CD4-positive, CD25-positive, alpha-beta regulatory T cell (primary cell): ENCODE measurements around the gene DHX35. TPM values are rescaled to one million over a fixed set of nuclear protein-coding genes. Genes with fewer than 3 reads are reported as not detected.

Experiments used
- ATAC-seq, 2 donors: fragments of 150-1000 bp; cut with Tn5 transposase; one replicate each; pipeline ENCODE4 v1.10.0; 2021; ENCODE audit warnings: low read depth in 2 of 2, moderate number of reproducible peaks in 2 of 2, moderate library complexity in 1 of 2
- DNase-seq, 3 donors: peaks; one replicate each; pipeline versions ENCODE4 v3.0.0 to v3.0.0-alpha.2; 2012 to 2022; ENCODE audit warnings: mixed read lengths in 1 of 3
- H3K27ac ChIP-seq: one replicate; pipeline ENCODE4 v1.7.0; 2013; ENCODE audit warnings: mild to moderate bottlenecking, low read length; ENCODE audit not compliant: insufficient read depth, poor library complexity, severe bottlenecking
- H3K27me3 ChIP-seq: one replicate; pipeline ENCODE4 v1.7.0; 2013; ENCODE audit warnings: low read length; ENCODE audit not compliant: control insufficient read depth, insufficient read depth
- H3K36me3 ChIP-seq: one replicate; pipeline ENCODE4 v1.7.0; 2013; ENCODE audit warnings: mild to moderate bottlenecking, low read length, moderate library complexity; ENCODE audit not compliant: control insufficient read depth, insufficient read depth
- H3K4me1 ChIP-seq: 2 replicates; pipeline ENCODE4 v1.7.0; 2013; ENCODE audit warnings: mild to moderate bottlenecking, low read length; ENCODE audit not compliant: insufficient read depth, control insufficient read depth, poor library complexity, severe bottlenecking
- H3K4me3 ChIP-seq: one replicate; pipeline ENCODE4 v1.7.0; 2013; ENCODE audit warnings: low read depth, mild to moderate bottlenecking, low read length, moderate library complexity
- H3K9me3 ChIP-seq, 2 experiments: 1 replicate in 1 of 2; 2 replicates in 1 of 2; pipeline ENCODE4 v1.7.0; 2013; ENCODE audit warnings: low read length in 2 of 2, mild to moderate bottlenecking in 1 of 2, moderate library complexity in 1 of 2; ENCODE audit not compliant: control insufficient read depth in 2 of 2
- H3K27ac Mint-ChIP-seq, 3 donors: one replicate each; pipeline ENCODE4 v1.8.0; 2020 to 2022; ENCODE audit warnings: mild to moderate bottlenecking in 3 of 3, mixed read lengths in 3 of 3, moderate library complexity in 2 of 3
- H3K27me3 Mint-ChIP-seq: one replicate; pipeline ENCODE4 v1.8.0; 2022; ENCODE audit warnings: mild to moderate bottlenecking, mixed read lengths
- H3K36me3 Mint-ChIP-seq: one replicate; pipeline ENCODE4 v1.8.0; 2020; ENCODE audit warnings: mixed read lengths
- H3K4me1 Mint-ChIP-seq, 4 donors: one replicate each; pipeline ENCODE4 v1.8.0; 2020 to 2022; ENCODE audit warnings: mixed read lengths in 4 of 4, mild to moderate bottlenecking in 1 of 4
- H3K4me3 Mint-ChIP-seq, 4 donors: one replicate each; pipeline ENCODE4 v1.8.0; 2020 to 2022; ENCODE audit warnings: mild to moderate bottlenecking in 4 of 4, mixed read lengths in 4 of 4, moderate library complexity in 3 of 4
- H3K9me3 Mint-ChIP-seq, 7 donors: one replicate each; pipeline ENCODE4 v1.8.0; 2020 to 2022; ENCODE audit warnings: mixed read lengths in 7 of 7, mild to moderate bottlenecking in 3 of 7, moderate library complexity in 2 of 7
- polyA plus RNA-seq, 4 donors: library from polyadenylated mRNA; unstranded; fragments of 300-500 nt; fragmentation: Illumina TruSeq; gene quantifications; one replicate each; pipeline ENCODE4 v1.2.3, GENCODE V29; 2021
- total RNA-seq: library from RNA; stranded (reverse); gene quantifications from one replicate; pipeline ENCODE4 v1.2.3, GENCODE V29; 2022

The DHX35 gene
- total and polyA plus RNA-seq, 5 donors from 2014 or later, result 4.0 to 12.4 (median 5.7) TPM

- Histone ChIP-seq H3K4me3 (no peak overlapping the region), H3K36me3 (no peaks in the 10 kb centered on the region), H3K4me1 (peaks cover 7% of the 10 kb centered on the region), H3K27me3 (no peaks in the 10 kb centered on the region), H3K27ac (no peak overlapping the region), H3K9me3 (no peaks in the 10 kb centered on the region)
- H3K27me3 Mint-ChIP-seq, result no peaks in the 10 kb centered on the region
- ATAC-seq (no peak), DNase-seq (no peak)
- no peak overlapping the region for H3K27ac Mint-ChIP-seq
- peaks cover 5 to 14% (median 10%) of the 10 kb centered on the region in 4 donors for H3K4me1 Mint-ChIP-seq
- peaks cover 0 to 2% (median 0%) of the 10 kb centered on the region in 7 donors for H3K9me3 Mint-ChIP-seq
- peaks cover 3% of the 10 kb centered on the region for H3K36me3 Mint-ChIP-seq
- no peak overlapping the region for H3K4me3 Mint-ChIP-seq
These were observed 27.6 kb upstream of the DHX35 start for GRCh38 chr20:38934530-38934929.

- ATAC-seq (no peak), DNase-seq (no peak)
- Mint-ChIP-seq H3K9me3 (peaks cover 0 to 2% (median 0%) of the 10 kb centered on the region in 7 donors), H3K36me3 (peaks cover 3% of the 10 kb centered on the region), H3K4me1 (peaks cover 0 to 7% (median 3%) of the 10 kb centered on the region in 4 donors), H3K4me3 (no peak overlapping the region), H3K27ac (peak overlapping the region in 1 of 3 donors; percentile 16), H3K27me3 (no peaks in the 10 kb centered on the region)
- Histone ChIP-seq H3K4me3 (no peak overlapping the region), H3K4me1 (no peaks in the 10 kb centered on the region), H3K36me3 (no peaks in the 10 kb centered on the region), H3K27me3 (no peaks in the 10 kb centered on the region), H3K27ac (no peak overlapping the region), H3K9me3 (no peaks in the 10 kb centered on the region)
These were observed 26.9 kb upstream of the DHX35 start for GRCh38 chr20:38935285-38935684.

GRCh38 chr20:38935967-38936407, 26.2 kb upstream of the DHX35 start:
- Histone ChIP-seq H3K27ac (no peak overlapping the region), H3K36me3 (no peaks in the 10 kb centered on the region), H3K9me3 (no peaks in the 10 kb centered on the region), H3K27me3 (no peaks in the 10 kb centered on the region), H3K4me3 (no peak overlapping the region), H3K4me1 (no peaks in the 10 kb centered on the region)
- Mint-ChIP-seq H3K4me1 (peaks cover 0 to 6% (median 2%) of the 10 kb centered on the region in 4 donors), H3K4me3 (no peak overlapping the region), H3K27ac (peak overlapping the region in 1 of 3 donors; percentile 16), H3K9me3 (peaks cover 0 to 2% (median 0%) of the 10 kb centered on the region in 7 donors), H3K27me3 (no peaks in the 10 kb centered on the region), H3K36me3 (peaks cover 3% of the 10 kb centered on the region)
- ATAC-seq (no peak), DNase-seq (no peak)

- Histone ChIP-seq H3K4me3 (no peak overlapping the region), H3K27me3 (no peaks in the 10 kb centered on the region), H3K27ac (no peak overlapping the region), H3K4me1 (no peaks in the 10 kb centered on the region), H3K36me3 (no peaks in the 10 kb centered on the region), H3K9me3 (no peaks in the 10 kb centered on the region)
- Mint-ChIP-seq H3K4me1 (peaks cover 0 to 6% (median 2%) of the 10 kb centered on the region in 4 donors), H3K36me3 (peaks cover 3% of the 10 kb centered on the region), H3K4me3 (no peak overlapping the region), H3K27me3 (no peaks in the 10 kb centered on the region), H3K9me3 (peaks cover 0 to 2% (median 0%) of the 10 kb centered on the region in 7 donors), H3K27ac (no peak overlapping the region)
- no peak for DNase-seq
- no peak for ATAC-seq
These were observed 25.1 kb upstream of the DHX35 start for GRCh38 chr20:38937000-38937399.

GRCh38 chr20:38937978-38938473, 24.1 kb upstream of the DHX35 start:
- no peaks in the 10 kb centered on the region for H3K9me3 ChIP-seq
- H3K4me1 ChIP-seq, result no peaks in the 10 kb centered on the region
- Mint-ChIP-seq H3K4me3 (no peak overlapping the region), H3K27me3 (no peaks in the 10 kb centered on the region), H3K9me3 (peaks cover 0 to 2% (median 0%) of the 10 kb centered on the region in 7 donors), H3K27ac (no peak overlapping the region), H3K36me3 (peaks cover 9% of the 10 kb centered on the region), H3K4me1 (peaks cover 0 to 6% (median 2%) of the 10 kb centered on the region in 4 donors)
- H3K4me3 ChIP-seq, result no peak overlapping the region
- H3K36me3 ChIP-seq, result peaks cover 3% of the 10 kb centered on the region
- ATAC-seq (no peak), DNase-seq (no peak)
- H3K27me3 ChIP-seq, result no peaks in the 10 kb centered on the region
- no peak overlapping the region for H3K27ac ChIP-seq

- peaks cover 3% of the 10 kb centered on the region for H3K36me3 ChIP-seq
- H3K36me3 Mint-ChIP-seq, result peaks cover 9% of the 10 kb centered on the region
- no peaks in the 10 kb centered on the region for H3K4me1 ChIP-seq
- H3K4me3 Mint-ChIP-seq, result no peak overlapping the region
- peaks cover 0 to 6% (median 2%) of the 10 kb centered on the region in 4 donors for H3K4me1 Mint-ChIP-seq
- ATAC-seq (no peak), DNase-seq (no peak)
- no peaks in the 10 kb centered on the region for H3K27me3 Mint-ChIP-seq
- H3K27ac ChIP-seq, result no peak overlapping the region
- no peaks in the 10 kb centered on the region for H3K9me3 ChIP-seq
- no peak overlapping the region for H3K4me3 ChIP-seq
- H3K27ac Mint-ChIP-seq, result no peak overlapping the region
- H3K9me3 Mint-ChIP-seq, result peaks cover 0 to 2% (median 0%) of the 10 kb centered on the region in 7 donors
- no peaks in the 10 kb centered on the region for H3K27me3 ChIP-seq
These were observed 22.5 kb upstream of the DHX35 start for GRCh38 chr20:38939686-38940085.

GRCh38 chr20:38940644-38941043, 21.5 kb upstream of the DHX35 start:
- peaks cover 9% of the 10 kb centered on the region for H3K36me3 Mint-ChIP-seq
- H3K4me3 Mint-ChIP-seq, result no peak overlapping the region
- no peaks in the 10 kb centered on the region for H3K27me3 ChIP-seq
- H3K9me3 Mint-ChIP-seq, result peaks cover 0 to 2% (median 0%) of the 10 kb centered on the region in 7 donors
- H3K4me1 Mint-ChIP-seq, result peaks cover 0 to 6% (median 1%) of the 10 kb centered on the region in 4 donors
- H3K27me3 Mint-ChIP-seq, result no peaks in the 10 kb centered on the region
- H3K9me3 ChIP-seq, result no peaks in the 10 kb centered on the region
- no peaks in the 10 kb centered on the region for H3K4me1 ChIP-seq
- no peak overlapping the region for H3K27ac ChIP-seq
- DNase-seq (no peak), ATAC-seq (no peak)
- peak overlapping the region in 2 of 3 donors; percentile 21 to 38 for H3K27ac Mint-ChIP-seq
- no peak overlapping the region for H3K4me3 ChIP-seq
- peaks cover 3% of the 10 kb centered on the region for H3K36me3 ChIP-seq

GRCh38 chr20:38941726-38942389, 20.3 kb upstream of the DHX35 start:
- peaks cover 0 to 6% (median 0%) of the 10 kb centered on the region in 4 donors for H3K4me1 Mint-ChIP-seq
- Histone ChIP-seq H3K9me3 (no peaks in the 10 kb centered on the region), H3K4me3 (no peak overlapping the region), H3K27me3 (no peaks in the 10 kb centered on the region), H3K27ac (no peak overlapping the region), H3K36me3 (peaks cover 3% of the 10 kb centered on the region), H3K4me1 (no peaks in the 10 kb centered on the region)
- ATAC-seq (no peak), DNase-seq (no peak)
- H3K27me3 Mint-ChIP-seq, result no peaks in the 10 kb centered on the region
- H3K27ac Mint-ChIP-seq, result no peak overlapping the region
- peaks cover 0 to 2% (median 0%) of the 10 kb centered on the region in 7 donors for H3K9me3 Mint-ChIP-seq
- H3K36me3 Mint-ChIP-seq, result peaks cover 9% of the 10 kb centered on the region
- H3K4me3 Mint-ChIP-seq, result no peak overlapping the region
